ENCODE results near the gene ARHGAP10. TPM values are rescaled to one million over a fixed set of nuclear protein-coding genes. Genes with fewer than 3 reads are reported as not detected.

Gene ARHGAP10
- total RNA-seq, 1 experiment from 2014 or later: 7.7 TPM

- DNase-seq (ENCODE audit: low read depth): no peak
These were observed 93.8 kb downstream of the ARHGAP10 start for GRCh38 chr4:147825451-147826287.

GRCh38 chr4:147826288-147826646 is 94.4 kb downstream of the ARHGAP10 start:
- DNase-seq (ENCODE audit: low read depth): no peak

GRCh38 chr4:147828331-147828905 is 96.5 kb downstream of the ARHGAP10 start:
- no peak for DNase-seq (ENCODE audit: low read depth)

DNA sequence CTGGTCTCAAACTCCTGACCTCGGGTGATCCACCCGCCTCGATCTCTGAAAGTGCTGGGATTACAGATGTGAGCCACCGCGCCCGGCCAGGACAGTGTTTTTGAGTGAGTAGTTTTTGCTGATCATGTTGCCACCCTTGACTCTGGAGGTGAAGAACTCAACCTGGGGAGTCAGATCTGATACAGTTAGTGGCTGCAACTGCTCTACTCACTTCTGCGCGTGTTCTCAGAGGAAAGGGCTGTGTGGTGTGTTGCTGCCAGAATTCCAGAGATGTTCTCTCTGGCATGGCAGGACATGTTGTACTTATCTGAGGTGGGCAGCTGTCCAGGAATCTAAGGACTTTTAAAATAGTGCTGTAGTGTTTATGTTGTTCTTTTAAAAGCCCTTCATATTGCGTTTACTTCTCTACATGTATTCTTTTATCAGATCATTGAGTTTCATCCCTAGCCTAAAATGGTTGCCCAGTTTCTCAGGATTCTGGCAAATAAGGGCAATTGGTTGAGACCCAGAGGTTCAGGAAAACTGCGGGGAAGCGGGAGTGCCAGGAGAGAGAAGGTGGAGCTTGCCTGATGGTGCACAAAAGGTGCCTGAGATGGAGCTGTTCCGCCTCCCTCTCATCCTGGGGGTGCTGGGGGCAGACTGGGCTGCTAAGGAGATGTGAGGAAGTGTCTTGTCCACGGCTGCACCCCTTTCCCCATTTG is 97.7 kb downstream of the ARHGAP10 start:
- DNase-seq (ENCODE audit: low read depth): no peak

DNA sequence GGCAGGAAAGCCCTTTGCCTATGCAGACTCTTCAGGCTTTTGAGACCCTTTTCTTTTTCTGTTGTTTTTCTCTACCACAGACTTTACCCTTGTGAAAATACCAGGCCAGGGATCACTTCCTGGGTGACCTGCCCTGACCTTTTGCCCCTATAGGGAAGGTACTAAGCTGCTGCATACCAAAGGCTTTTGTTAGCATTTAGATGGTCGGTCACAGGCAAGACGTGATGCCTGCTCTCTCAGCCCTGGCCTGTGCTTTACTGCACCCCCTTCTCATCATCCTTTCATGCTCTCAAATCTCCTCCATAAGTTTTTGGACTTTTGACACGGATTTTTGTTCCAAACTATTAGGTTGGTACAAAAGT is 98.2 kb downstream of the ARHGAP10 start:
- no peak for DNase-seq (ENCODE audit: low read depth)

- DNase-seq (ENCODE audit: low read depth): no peak
These were observed 99.1 kb downstream of the ARHGAP10 start for GRCh38 chr4:147830987-147831386.

DNA sequence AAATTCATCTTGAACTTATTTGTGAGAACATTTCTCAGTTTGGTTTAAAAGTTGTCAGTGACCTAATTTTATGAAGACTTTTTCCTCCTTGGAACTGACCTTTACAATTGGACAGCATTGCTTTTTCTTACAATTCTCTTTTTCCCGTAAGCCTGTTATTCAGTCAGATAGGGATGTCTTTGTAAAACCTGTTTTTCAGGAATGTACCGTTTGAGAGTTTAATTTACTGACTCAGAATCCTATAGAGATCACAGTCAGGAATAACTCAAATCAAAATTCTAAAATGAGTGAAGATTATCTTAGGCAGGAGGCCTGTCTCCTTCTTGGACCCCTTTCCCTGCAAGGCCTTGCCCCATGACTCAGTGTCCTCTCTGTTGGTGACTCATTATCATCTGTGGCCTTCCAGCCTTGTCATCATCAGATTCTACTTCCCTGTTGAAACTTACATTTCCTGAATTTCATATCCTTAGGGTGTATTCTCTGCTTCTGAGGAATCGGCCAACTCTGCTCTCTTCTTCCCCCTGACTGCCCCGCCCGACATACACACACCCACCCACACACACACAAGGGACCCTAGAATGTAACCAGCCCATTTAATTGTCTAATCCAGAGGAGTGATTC is 99.8 kb downstream of the ARHGAP10 start:
- DNase-seq (ENCODE audit: low read depth): peak; percentile 72

DNA sequence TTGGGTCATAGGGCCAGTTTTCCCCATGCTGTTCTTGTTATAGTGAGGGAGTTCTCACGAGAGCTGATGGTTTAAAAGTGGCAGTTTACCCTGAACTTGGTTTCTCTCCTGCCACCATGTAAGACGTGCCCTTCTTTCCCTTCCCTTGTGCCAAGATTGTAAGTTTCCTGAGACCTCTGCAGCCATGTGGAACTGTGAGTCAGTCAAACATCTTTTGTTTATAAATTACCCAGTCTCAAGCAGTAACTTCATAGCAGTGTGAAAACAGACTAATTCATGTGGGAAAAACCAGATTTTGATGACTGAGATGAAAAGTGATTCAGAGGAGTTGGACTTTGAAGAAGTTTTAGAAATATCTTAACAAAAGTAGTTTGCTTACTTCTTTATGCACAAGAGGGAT is 101.4 kb downstream of the ARHGAP10 start:
- DNase-seq (ENCODE audit: low read depth): no peak

DNA sequence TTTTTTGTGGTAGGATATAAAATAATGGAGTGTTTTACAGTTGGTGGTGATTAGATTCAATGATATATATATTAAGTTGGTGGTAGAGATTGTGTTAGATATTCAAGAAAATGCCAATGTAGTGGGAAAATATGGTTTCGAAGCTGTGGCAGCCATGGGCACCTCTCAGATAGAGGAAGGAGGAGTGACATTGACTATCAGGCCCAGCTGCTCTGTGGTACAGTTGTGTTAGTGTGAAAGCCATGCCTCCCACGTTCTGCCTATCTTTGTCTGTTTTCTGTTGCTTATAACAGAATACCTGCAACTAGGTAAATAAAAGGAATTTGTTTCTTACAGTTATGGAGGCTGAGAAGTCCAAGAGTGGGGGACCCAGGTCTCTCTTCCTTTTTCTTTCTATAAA is 101.9 kb downstream of the ARHGAP10 start:
- DNase-seq (ENCODE audit: low read depth): no peak

GRCh38 chr4:147834480-147834879 is 102.6 kb downstream of the ARHGAP10 start:
- DNase-seq (ENCODE audit: low read depth): no peak

- no peak for DNase-seq (ENCODE audit: low read depth)
These were observed 104.9 kb downstream of the ARHGAP10 start for GRCh38 chr4:147836807-147837206.

- no peak for DNase-seq (ENCODE audit: low read depth)
These were observed 105.5 kb downstream of the ARHGAP10 start for GRCh38 chr4:147837435-147837834.

- DNase-seq (ENCODE audit: low read depth): no peak
These were observed 106.0 kb downstream of the ARHGAP10 start for GRCh38 chr4:147837854-147838253.

DNA sequence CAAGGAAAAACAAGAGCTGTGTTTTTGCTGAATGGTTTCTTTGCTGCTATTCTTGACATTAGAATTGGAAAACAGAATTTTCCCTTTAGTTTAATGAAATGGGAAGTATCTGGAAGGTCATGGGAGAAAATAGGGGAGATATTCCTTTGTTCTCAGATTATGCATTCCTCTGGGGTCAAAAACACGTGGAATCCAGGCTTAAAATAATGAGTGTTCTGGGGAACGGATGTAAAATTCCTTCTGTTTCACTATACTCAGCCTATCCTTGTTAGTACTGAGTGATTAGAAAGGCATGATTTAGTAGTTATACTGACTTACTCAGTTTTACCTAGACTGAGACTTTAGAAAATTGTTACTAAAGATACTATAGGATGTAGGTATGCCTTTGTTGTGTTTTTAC is 107.3 kb downstream of the ARHGAP10 start:
- no peak for DNase-seq (ENCODE audit: low read depth)

DNA sequence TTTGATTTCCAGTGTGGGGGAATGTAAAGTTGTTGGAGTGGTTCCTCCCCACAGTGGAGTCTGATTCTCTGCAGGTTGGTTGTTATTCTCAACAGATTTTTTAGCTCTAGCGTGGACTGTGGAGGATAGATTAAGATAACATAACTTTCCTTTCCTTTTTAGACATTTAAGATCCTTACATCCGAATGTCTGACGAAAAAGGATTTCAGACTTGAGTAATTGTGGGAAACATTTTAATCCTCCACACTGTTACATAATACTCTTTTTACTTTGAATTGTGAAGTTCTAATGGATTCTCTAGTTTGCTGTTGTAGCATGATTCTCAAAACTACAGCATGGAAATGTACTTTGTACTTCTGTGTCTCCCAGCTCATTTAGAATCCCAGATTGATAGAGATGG is 107.8 kb downstream of the ARHGAP10 start:
- DNase-seq (ENCODE audit: low read depth): no peak

GRCh38 chr4:147840838-147841738 is 109.2 kb downstream of the ARHGAP10 start:
- no peak for DNase-seq (ENCODE audit: low read depth)

- no peak for DNase-seq (ENCODE audit: low read depth)
These were observed 110.7 kb downstream of the ARHGAP10 start for GRCh38 chr4:147842573-147842972.

GRCh38 chr4:147843162-147843561 is 111.3 kb downstream of the ARHGAP10 start:
- peak; percentile 12 for DNase-seq (ENCODE audit: low read depth)

DNA sequence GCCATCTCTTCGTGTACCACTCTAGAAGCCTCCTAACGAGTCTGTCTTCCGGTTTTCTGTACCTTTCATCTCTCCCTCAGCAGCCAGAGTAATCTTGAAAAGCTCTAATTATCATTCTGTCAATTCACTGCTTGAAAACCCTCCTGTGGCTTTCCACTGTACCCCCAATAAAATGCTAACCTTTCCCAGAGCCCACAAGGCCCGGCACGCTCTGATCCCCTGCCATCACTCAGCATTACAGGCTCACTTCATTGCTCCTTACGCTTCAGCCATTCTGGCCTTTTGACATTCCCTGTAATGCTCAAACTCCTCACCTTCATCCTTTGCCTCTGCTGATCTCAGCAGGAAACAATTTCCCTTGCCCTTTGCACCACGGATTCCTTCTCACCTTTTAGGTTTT is 112.9 kb downstream of the ARHGAP10 start:
- DNase-seq (ENCODE audit: low read depth): no peak

DNA sequence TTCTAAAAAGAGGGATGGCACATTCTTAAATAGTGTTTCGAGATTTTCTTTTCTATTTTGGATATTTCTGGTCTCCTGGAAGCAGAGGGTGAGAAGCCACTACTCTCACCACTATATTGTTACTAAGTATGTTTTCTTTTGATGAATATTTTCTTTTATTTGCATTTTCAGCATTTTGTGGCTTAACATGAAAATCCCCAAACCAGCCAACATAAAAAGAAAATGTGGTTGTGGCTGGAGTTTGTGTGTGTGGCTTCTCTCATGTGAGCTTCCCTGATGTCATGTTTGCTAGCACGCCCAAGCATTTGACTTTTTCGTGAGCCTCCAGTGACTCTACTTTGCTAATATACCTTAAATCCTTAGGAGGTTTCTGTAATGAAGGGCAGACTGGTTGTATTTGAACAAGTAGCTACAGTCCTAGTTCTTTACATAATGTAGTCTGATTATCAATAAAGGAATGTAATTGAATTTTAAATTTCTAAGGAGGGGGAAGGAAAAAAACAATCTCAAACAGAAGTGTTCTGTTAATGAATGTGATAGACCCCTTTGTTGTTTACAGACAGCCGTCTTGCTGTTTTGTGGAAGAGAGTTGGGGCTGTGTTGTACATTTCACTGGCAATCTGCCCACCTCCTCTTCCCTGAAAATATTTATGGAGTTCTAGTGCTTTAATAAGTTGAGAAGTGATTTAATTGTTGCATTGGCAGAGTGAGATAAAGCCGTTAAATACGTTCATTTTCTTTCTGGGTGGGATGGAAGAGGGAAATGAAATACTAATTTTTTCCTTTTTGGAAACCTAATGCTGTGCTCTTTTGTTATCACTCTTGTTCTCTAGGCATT is 114.6 kb downstream of the ARHGAP10 start:
- no peak for DNase-seq (ENCODE audit: low read depth)
